Measurements from ENCODE around the gene SRGAP2B.
"Not testable (repeated sequence)": the region's sequence is repeated elsewhere in the genome, so short reads cannot be mapped to it uniquely, and the experiment has no call there.

- TF ChIP-seq SP1 (IDR thresholded peaks at IDR 0.05); NFRKB (IDR thresholded peaks at IDR 0.05); HDGF (IDR thresholded peaks at IDR 0.05; ENCODE audit: borderline replicate concordance); BHLHE40 (IDR thresholded peaks at IDR 0.05; ENCODE audit: borderline replicate concordance): not testable (repeated sequence)
Observed at GRCh38 chr1:144981157-144981556, 114.0 kb downstream of the SRGAP2B start.
